HepG2 (cell line): ENCODE data around the gene SKP2. TPM values are rescaled to one million over a fixed set of nuclear protein-coding genes. Genes with fewer than 3 reads are reported as not detected.

ENCODE experiments used
- ATF2 ChIP-seq: sonication (generic); formaldehyde crosslinking; IDR thresholded peaks from 2 replicates; pipeline ENCODE4 v1.4.0; 2020; ENCODE audit warnings: missing genetic modification reagents
- BCL6 ChIP-seq: IDR thresholded peaks from 2 replicates; pipeline ENCODE4 v1.6.1; 2016; ENCODE audit warnings: missing genetic modification reagents, missing compliant biosample characterization
- CBX5 ChIP-seq: sonication (generic); formaldehyde crosslinking; IDR thresholded peaks from 2 replicates; pipeline ENCODE4 v1.4.0; 2020; ENCODE audit warnings: missing genetic modification reagents, borderline replicate concordance
- FOXK1 ChIP-seq: sonication (generic); formaldehyde crosslinking; IDR thresholded peaks from 2 replicates; pipeline ENCODE4 v1.4.0; 2020; ENCODE audit warnings: low read depth, missing genetic modification reagents, borderline replicate concordance
- GATAD2A ChIP-seq: IDR thresholded peaks from 2 replicates; pipeline ENCODE4 v1.6.1; 2016
- MEF2D ChIP-seq: sonication (generic); formaldehyde crosslinking; IDR thresholded peaks from 2 replicates; pipeline ENCODE4 v1.5.1; 2020; ENCODE audit warnings: mild to moderate bottlenecking, missing genetic modification reagents
- NCOA2 ChIP-seq: sonication (generic); formaldehyde crosslinking; IDR thresholded peaks from 2 replicates; pipeline ENCODE4 v1.8.0; 2022; ENCODE audit warnings: inconsistent platforms
- RARA ChIP-seq: IDR thresholded peaks from 2 replicates; pipeline ENCODE4 v1.6.1; 2016; ENCODE audit warnings: missing genetic modification reagents, missing compliant biosample characterization
- RXRA ChIP-seq: sonication (generic); formaldehyde crosslinking; IDR thresholded peaks from 2 replicates; pipeline ENCODE4 v1.5.1; 2020; ENCODE audit warnings: missing genetic modification reagents
- SAP130 ChIP-seq: IDR thresholded peaks from 2 replicates; pipeline ENCODE4 v1.6.1; 2016; ENCODE audit warnings: low read depth
- SPEN ChIP-seq: sonication (generic); formaldehyde crosslinking; IDR thresholded peaks from 2 replicates; pipeline ENCODE4 v1.5.1; 2020; ENCODE audit warnings: low read depth, mild to moderate bottlenecking, missing genetic modification reagents
- YY1 ChIP-seq: IDR thresholded peaks from 2 replicates; pipeline ENCODE4 v1.6.1; 2011; ENCODE audit warnings: low read length, low read depth, moderate library complexity, mild to moderate bottlenecking; ENCODE audit not compliant: insufficient read depth, insufficient replicate concordance
- ZMYM4 ChIP-seq: sonication (generic); formaldehyde crosslinking; IDR thresholded peaks from 2 replicates; pipeline ENCODE4 v1.8.1; 2023; ENCODE audit warnings: mild to moderate bottlenecking, missing genetic modification reagents
- ZNF24 ChIP-seq: fragments of 450-650 bp; IDR thresholded peaks from 2 replicates; pipeline ENCODE4 v1.6.1; 2017; ENCODE audit warnings: antibody characterized with exemption, mild to moderate bottlenecking
- ZNF788 ChIP-seq: sonication (generic); formaldehyde crosslinking; IDR thresholded peaks from 2 replicates; pipeline ENCODE4 v1.5.0; 2020; ENCODE audit warnings: mild to moderate bottlenecking, missing genetic modification reagents, borderline replicate concordance
- polyA plus RNA-seq, 8 experiments: library from polyadenylated mRNA; depleted of rRNA in 3 of 8; stranded (reverse) in 7 of 8; unstranded in 1 of 8; fragments of >200 nt; fragmentation: Illumina TruSeq in 4 of 8; extraction: Trizol in 4 of 8; gene quantifications; 2 replicates each; pipeline versions ENCODE4 v1.2.1 to v1.2.3, GENCODE V29; 2011 to 2016; ENCODE audit warnings: low read depth in 4 of 8, missing spikeins in 1 of 8, mixed read lengths in 1 of 8; ENCODE audit not compliant: insufficient read depth in 1 of 8
- total RNA-seq, 5 experiments: library from RNA; depleted of rRNA; stranded (reverse); fragments of >200 nt; fragmentation: Illumina TruSeq; extraction: Trizol; gene quantifications; 2 replicates each; pipeline ENCODE4 v1.2.3, GENCODE V29; 2016; ENCODE audit warnings: low read depth in 1 of 5
- TF ChIP-seq, protein P1 (sequence below): IDR thresholded peaks from 2 replicates; pipeline ENCODE4 v1.6.1; 2016; ENCODE audit warnings: mild to moderate bottlenecking
- TF ChIP-seq, protein P2 (sequence below): sonication (generic); formaldehyde crosslinking; IDR thresholded peaks from 2 replicates; pipeline ENCODE4 v1.5.0; 2020; ENCODE audit warnings: mild to moderate bottlenecking, missing genetic modification reagents, borderline replicate concordance
- TF ChIP-seq, protein P3 (sequence below): sonication (generic); formaldehyde crosslinking; IDR thresholded peaks from 2 replicates; pipeline ENCODE4 v1.4.0; 2020; ENCODE audit warnings: missing genetic modification reagents, borderline replicate concordance

SKP2 gene
- total and polyA plus RNA-seq, 2 of the 13 experiments (the other 11 are each of a cell fraction or from before 2014, with no cell fraction given) = 29.6 to 84.1 TPM

DNA sequence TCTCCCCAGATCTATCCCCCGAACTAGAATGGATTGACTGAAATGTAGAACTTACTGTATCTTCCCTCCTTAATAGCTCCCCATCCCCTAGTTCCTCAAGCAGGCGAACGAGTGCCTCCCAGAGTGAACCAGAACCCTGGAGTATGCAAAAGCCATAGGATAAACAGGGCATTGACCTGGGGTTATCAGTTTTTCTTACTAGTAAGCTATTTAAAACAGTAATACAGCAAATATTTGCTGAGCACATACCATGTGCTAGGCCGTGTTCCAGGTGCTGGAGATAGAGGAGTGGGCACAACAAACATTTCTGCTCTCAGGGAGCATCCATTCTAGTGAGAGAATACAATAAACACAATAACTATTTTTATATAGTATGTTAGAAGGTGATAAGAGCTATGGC, 1.8 kb downstream of the SKP2 start (continued):
- TF ChIP-seq ZMYM4 (CRISPR knock-in tag) = peak; percentile 86
- TF ChIP-seq ATF2 (CRISPR knock-in tag) = peak; percentile 67; the same call in 1 of the 2 replicates
- TF ChIP-seq, protein P1, sequence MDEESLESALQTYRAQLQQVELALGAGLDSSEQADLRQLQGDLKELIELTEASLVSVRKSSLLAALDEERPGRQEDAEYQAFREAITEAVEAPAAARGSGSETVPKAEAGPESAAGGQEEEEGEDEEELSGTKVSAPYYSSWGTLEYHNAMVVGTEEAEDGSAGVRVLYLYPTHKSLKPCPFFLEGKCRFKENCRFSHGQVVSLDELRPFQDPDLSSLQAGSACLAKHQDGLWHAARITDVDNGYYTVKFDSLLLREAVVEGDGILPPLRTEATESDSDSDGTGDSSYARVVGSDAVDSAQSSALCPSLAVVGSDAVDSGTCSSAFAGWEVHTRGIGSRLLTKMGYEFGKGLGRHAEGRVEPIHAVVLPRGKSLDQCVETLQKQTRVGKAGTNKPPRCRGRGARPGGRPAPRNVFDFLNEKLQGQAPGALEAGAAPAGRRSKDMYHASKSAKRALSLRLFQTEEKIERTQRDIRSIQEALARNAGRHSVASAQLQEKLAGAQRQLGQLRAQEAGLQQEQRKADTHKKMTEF (CRISPR knock-in tag) = peak; percentile 67
- peak; percentile 90 for TF ChIP-seq NCOA2 (CRISPR knock-in tag)
- TF ChIP-seq, protein P2, sequence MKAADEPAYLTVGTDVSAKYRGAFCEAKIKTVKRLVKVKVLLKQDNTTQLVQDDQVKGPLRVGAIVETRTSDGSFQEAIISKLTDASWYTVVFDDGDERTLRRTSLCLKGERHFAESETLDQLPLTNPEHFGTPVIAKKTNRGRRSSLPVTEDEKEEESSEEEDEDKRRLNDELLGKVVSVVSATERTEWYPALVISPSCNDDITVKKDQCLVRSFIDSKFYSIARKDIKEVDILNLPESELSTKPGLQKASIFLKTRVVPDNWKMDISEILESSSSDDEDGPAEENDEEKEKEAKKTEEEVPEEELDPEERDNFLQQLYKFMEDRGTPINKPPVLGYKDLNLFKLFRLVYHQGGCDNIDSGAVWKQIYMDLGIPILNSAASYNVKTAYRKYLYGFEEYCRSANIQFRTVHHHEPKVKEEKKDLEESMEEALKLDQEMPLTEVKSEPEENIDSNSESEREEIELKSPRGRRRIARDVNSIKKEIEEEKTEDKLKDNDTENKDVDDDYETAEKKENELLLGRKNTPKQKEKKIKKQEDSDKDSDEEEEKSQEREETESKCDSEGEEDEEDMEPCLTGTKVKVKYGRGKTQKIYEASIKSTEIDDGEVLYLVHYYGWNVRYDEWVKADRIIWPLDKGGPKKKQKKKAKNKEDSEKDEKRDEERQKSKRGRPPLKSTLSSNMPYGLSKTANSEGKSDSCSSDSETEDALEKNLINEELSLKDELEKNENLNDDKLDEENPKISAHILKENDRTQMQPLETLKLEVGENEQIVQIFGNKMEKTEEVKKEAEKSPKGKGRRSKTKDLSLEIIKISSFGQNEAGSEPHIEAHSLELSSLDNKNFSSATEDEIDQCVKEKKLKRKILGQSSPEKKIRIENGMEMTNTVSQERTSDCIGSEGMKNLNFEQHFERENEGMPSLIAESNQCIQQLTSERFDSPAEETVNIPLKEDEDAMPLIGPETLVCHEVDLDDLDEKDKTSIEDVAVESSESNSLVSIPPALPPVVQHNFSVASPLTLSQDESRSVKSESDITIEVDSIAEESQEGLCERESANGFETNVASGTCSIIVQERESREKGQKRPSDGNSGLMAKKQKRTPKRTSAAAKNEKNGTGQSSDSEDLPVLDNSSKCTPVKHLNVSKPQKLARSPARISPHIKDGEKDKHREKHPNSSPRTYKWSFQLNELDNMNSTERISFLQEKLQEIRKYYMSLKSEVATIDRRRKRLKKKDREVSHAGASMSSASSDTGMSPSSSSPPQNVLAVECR (CRISPR knock-in tag) = peak; percentile 57; the same call in 1 of the 2 replicates
- peak; percentile 75; the same call in 1 of the 2 replicates for TF ChIP-seq FOXK1 (CRISPR knock-in tag)
- TF ChIP-seq CBX5 (CRISPR knock-in tag) = peak; percentile 34; the same call in 1 of the 2 replicates
- TF ChIP-seq, protein P3, sequence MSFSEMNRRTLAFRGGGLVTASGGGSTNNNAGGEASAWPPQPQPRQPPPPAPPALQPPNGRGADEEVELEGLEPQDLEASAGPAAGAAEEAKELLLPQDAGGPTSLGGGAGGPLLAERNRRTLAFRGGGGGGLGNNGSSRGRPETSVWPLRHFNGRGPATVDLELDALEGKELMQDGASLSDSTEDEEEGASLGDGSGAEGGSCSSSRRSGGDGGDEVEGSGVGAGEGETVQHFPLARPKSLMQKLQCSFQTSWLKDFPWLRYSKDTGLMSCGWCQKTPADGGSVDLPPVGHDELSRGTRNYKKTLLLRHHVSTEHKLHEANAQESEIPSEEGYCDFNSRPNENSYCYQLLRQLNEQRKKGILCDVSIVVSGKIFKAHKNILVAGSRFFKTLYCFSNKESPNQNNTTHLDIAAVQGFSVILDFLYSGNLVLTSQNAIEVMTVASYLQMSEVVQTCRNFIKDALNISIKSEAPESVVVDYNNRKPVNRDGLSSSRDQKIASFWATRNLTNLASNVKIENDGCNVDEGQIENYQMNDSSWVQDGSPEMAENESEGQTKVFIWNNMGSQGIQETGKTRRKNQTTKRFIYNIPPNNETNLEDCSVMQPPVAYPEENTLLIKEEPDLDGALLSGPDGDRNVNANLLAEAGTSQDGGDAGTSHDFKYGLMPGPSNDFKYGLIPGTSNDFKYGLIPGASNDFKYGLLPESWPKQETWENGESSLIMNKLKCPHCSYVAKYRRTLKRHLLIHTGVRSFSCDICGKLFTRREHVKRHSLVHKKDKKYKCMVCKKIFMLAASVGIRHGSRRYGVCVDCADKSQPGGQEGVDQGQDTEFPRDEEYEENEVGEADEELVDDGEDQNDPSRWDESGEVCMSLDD (CRISPR knock-in tag) = no peak
- TF ChIP-seq SAP130 (CRISPR knock-in tag) = peak; percentile 83
- TF ChIP-seq RARA (CRISPR knock-in tag) = peak; percentile 88
- peak; percentile 75; the same call in 1 of the 2 replicates for TF ChIP-seq MEF2D
- no peak for TF ChIP-seq ZNF24
- TF ChIP-seq BCL6 (CRISPR knock-in tag) = peak; percentile 92
- peak; percentile 77; the same call in 1 of the 2 replicates for TF ChIP-seq RXRA (CRISPR knock-in tag)
- no peak for TF ChIP-seq SPEN
- no peak for TF ChIP-seq YY1
- TF ChIP-seq GATAD2A (CRISPR knock-in tag) = peak; percentile 93
- no peak for TF ChIP-seq ZNF788 (CRISPR knock-in tag)
